Gastroesophageal sphincter (tissue), 3 donors: ENCODE data around the gene RALA.

Experiments used
- EP300 ChIP-seq: sonication (generic); formaldehyde crosslinking; IDR thresholded peaks from one replicate; pipeline ENCODE4 v1.6.1; 2017; ENCODE audit warnings: antibody characterized with exemption, mild to moderate bottlenecking
- POLR2A ChIP-seq, 2 donors: fragments of 450-650 bp; IDR thresholded peaks; one replicate each; pipeline ENCODE4 v1.6.1; 2017; ENCODE audit warnings: antibody characterized with exemption in 2 of 2, mild to moderate bottlenecking in 2 of 2, moderate library complexity in 1 of 2
- POLR2AphosphoS5 ChIP-seq: sonication (generic); formaldehyde crosslinking; IDR thresholded peaks from one replicate; pipeline ENCODE4 v1.6.1; 2017; ENCODE audit warnings: antibody characterized with exemption
- TF ChIP-seq, protein P1 (sequence below), 4 experiments: fragments of 200-600 bp in 2 of 4; fragments of 450-650 bp in 2 of 4; sonication (generic) in 1 of 4; IDR thresholded peaks; one replicate each; pipeline ENCODE4 v1.5.1; 2017 to 2019; ENCODE audit warnings: antibody characterized with exemption in 4 of 4, mild to moderate bottlenecking in 2 of 4, moderate library complexity in 2 of 4

DNA sequence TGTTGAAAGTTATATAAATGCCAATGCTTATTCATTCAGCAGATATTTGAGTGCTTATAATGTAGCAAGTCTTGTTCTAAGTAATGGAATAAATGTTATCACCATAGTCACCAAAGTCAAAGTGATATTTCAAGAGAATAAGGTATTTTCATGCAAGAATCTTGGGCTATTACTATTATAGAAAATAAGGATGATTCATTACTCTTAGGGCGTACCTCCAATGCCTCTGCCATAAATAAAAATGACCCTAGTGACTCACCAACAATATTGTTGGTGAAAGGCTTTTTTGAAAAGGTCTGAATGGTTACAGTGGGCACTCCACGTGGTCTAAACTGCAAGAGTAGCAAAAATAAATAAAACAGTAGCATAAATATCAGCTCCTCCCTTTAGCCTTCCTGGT lies 68.4 kb downstream of the RALA start:
- TF ChIP-seq, protein P1, sequence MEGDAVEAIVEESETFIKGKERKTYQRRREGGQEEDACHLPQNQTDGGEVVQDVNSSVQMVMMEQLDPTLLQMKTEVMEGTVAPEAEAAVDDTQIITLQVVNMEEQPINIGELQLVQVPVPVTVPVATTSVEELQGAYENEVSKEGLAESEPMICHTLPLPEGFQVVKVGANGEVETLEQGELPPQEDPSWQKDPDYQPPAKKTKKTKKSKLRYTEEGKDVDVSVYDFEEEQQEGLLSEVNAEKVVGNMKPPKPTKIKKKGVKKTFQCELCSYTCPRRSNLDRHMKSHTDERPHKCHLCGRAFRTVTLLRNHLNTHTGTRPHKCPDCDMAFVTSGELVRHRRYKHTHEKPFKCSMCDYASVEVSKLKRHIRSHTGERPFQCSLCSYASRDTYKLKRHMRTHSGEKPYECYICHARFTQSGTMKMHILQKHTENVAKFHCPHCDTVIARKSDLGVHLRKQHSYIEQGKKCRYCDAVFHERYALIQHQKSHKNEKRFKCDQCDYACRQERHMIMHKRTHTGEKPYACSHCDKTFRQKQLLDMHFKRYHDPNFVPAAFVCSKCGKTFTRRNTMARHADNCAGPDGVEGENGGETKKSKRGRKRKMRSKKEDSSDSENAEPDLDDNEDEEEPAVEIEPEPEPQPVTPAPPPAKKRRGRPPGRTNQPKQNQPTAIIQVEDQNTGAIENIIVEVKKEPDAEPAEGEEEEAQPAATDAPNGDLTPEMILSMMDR (IDR thresholded peaks at IDR 0.05): no peak
- TF ChIP-seq POLR2A (IDR thresholded peaks at IDR 0.05) (no peak), POLR2AphosphoS5 (no peak), EP300 (no peak)
